Measurements from ENCODE around the gene HPSE2.
A peak's percentile ranks its signal among the peaks of the same experiment; 100 is the strongest.

The HPSE2 gene

GRCh38 chr10:98483658-98484057, 752.0 kb downstream of the HPSE2 start:
- DNase-seq, result no peak

GRCh38 chr10:98482096-98482495, 753.6 kb downstream of the HPSE2 start:
- no peak for DNase-seq

GRCh38 chr10:98481404-98481945, 754.2 kb downstream of the HPSE2 start:
- DNase-seq, result no peak

- no peak for DNase-seq
Measured at GRCh38 chr10:98478430-98479222, 757.0 kb downstream of the HPSE2 start.

- no peak for DNase-seq
Measured at GRCh38 chr10:98477861-98478260, 757.8 kb downstream of the HPSE2 start.

- no peak for DNase-seq
Measured at GRCh38 chr10:98474628-98475027, 761.0 kb downstream of the HPSE2 start.

- DNase-seq, result no peak
Measured at GRCh38 chr10:98472196-98472595, 763.5 kb downstream of the HPSE2 start.

GRCh38 chr10:98470850-98471249, 764.8 kb downstream of the HPSE2 start:
- DNase-seq, result no peak

- no peak for DNase-seq
Measured at GRCh38 chr10:98469001-98469931, 766.4 kb downstream of the HPSE2 start.

- DNase-seq, result peak in 3 of 4 experiments; percentile 22 to 33 (median 24)
Measured at GRCh38 chr10:98467506-98468318, 767.9 kb downstream of the HPSE2 start.

- DNase-seq, result no peak
Measured at GRCh38 chr10:98466861-98467505, 768.7 kb downstream of the HPSE2 start.

- DNase-seq, result no peak
Measured at GRCh38 chr10:98465866-98466265, 769.8 kb downstream of the HPSE2 start.

- no peak for DNase-seq
Measured at GRCh38 chr10:98463976-98464754, 771.5 kb downstream of the HPSE2 start.

GRCh38 chr10:98463016-98463415, 772.6 kb downstream of the HPSE2 start:
- DNase-seq, result no peak

GRCh38 chr10:98461500-98461842, 774.2 kb downstream of the HPSE2 start:
- DNase-seq, result no peak

- DNase-seq, result no peak
Measured at GRCh38 chr10:98460837-98461499, 774.7 kb downstream of the HPSE2 start.

GRCh38 chr10:98458809-98459784, 776.6 kb downstream of the HPSE2 start:
- no peak for DNase-seq

- DNase-seq, result no peak
Measured at GRCh38 chr10:98457721-98458120, 777.9 kb downstream of the HPSE2 start.

GRCh38 chr10:98456686-98457482, 778.8 kb downstream of the HPSE2 start:
- no peak for DNase-seq
